AG08396 (cell line): Measurements from ENCODE around the gene LAMB3.
"Not testable (repeated sequence)": the region's sequence is repeated elsewhere in the genome, so short reads cannot be mapped to it uniquely, and the experiment has no call there.

Experiments
- DNase-seq: peaks from one replicate; pipeline ENCODE4 v3.0.0; 2012; ENCODE audit warnings: low spot score, mixed read lengths

The LAMB3 gene

GRCh38 chr1:209652121-209652735 is at the start of gene LAMB3:
Gene LAMB3, minus strand, starts transcription at chr1:209652425. Its CDS starts 1,481 bp downstream, at chr1:209650944.
- no peak for DNase-seq

GRCh38 chr1:209700686-209701085 is 48.5 kb upstream of the LAMB3 start:
- not testable (repeated sequence) for DNase-seq

GRCh38 chr1:209697126-209697525 is 44.9 kb upstream of the LAMB3 start:
- DNase-seq, result no peak

GRCh38 chr1:209696673-209697072 is 44.4 kb upstream of the LAMB3 start:
- DNase-seq, result no peak

- DNase-seq, result peak; percentile 76
These were observed 40.7 kb upstream of the LAMB3 start for GRCh38 chr1:209692745-209693504.

GRCh38 chr1:209692296-209692695 is 40.1 kb upstream of the LAMB3 start:
- no peak for DNase-seq

- DNase-seq, result no peak
These were observed 39.0 kb upstream of the LAMB3 start for GRCh38 chr1:209691237-209691636.

- no peak for DNase-seq
These were observed 37.3 kb upstream of the LAMB3 start for GRCh38 chr1:209689477-209689876.

GRCh38 chr1:209688746-209689234 is 36.6 kb upstream of the LAMB3 start:
- DNase-seq, result peak; percentile 25

GRCh38 chr1:209686322-209686721 is 34.1 kb upstream of the LAMB3 start:
- no peak for DNase-seq

- no peak for DNase-seq
These were observed 33.6 kb upstream of the LAMB3 start for GRCh38 chr1:209685821-209686220.

- no peak for DNase-seq
These were observed 26.8 kb upstream of the LAMB3 start for GRCh38 chr1:209678981-209679539.

GRCh38 chr1:209675565-209676154 is 23.4 kb upstream of the LAMB3 start:
- DNase-seq, result peak; percentile 45

- peak; percentile 64 for DNase-seq
These were observed 22.8 kb upstream of the LAMB3 start, which contains the start of gene G0S2 for GRCh38 chr1:209674957-209675564. Gene G0S2, plus strand, starts transcription at chr1:209675412. Its CDS starts 273 bp downstream, at chr1:209675685.

- no peak for DNase-seq
These were observed 21.6 kb upstream of the LAMB3 start for GRCh38 chr1:209673631-209674417.

- no peak for DNase-seq
These were observed 20.7 kb upstream of the LAMB3 start for GRCh38 chr1:209672705-209673630.

GRCh38 chr1:209670441-209671082 is 18.3 kb upstream of the LAMB3 start:
- DNase-seq, result no peak

GRCh38 chr1:209667708-209668107 is 15.5 kb upstream of the LAMB3 start:
- DNase-seq, result no peak

- no peak for DNase-seq
These were observed 14.9 kb upstream of the LAMB3 start for GRCh38 chr1:209667103-209667502.

GRCh38 chr1:209662879-209663327 is 10.7 kb upstream of the LAMB3 start:
- DNase-seq, result no peak
